Activated CD4-positive, CD25-positive, alpha-beta regulatory T cell treated with anti-CD3 and anti-CD28 coated beads, Interleukin-2, amount 50 U/mL, for 16 hours (primary cell): ENCODE measurements around the gene TIGAR.
A peak's percentile ranks its signal among the peaks of the same experiment; 100 is the strongest.

ENCODE experiments used
- DNase-seq: peaks from one replicate; pipeline ENCODE4 v3.0.0-alpha.2; 2020; ENCODE audit warnings: low read depth, low spot score

TIGAR gene, protein sequence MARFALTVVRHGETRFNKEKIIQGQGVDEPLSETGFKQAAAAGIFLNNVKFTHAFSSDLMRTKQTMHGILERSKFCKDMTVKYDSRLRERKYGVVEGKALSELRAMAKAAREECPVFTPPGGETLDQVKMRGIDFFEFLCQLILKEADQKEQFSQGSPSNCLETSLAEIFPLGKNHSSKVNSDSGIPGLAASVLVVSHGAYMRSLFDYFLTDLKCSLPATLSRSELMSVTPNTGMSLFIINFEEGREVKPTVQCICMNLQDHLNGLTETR

DNA sequence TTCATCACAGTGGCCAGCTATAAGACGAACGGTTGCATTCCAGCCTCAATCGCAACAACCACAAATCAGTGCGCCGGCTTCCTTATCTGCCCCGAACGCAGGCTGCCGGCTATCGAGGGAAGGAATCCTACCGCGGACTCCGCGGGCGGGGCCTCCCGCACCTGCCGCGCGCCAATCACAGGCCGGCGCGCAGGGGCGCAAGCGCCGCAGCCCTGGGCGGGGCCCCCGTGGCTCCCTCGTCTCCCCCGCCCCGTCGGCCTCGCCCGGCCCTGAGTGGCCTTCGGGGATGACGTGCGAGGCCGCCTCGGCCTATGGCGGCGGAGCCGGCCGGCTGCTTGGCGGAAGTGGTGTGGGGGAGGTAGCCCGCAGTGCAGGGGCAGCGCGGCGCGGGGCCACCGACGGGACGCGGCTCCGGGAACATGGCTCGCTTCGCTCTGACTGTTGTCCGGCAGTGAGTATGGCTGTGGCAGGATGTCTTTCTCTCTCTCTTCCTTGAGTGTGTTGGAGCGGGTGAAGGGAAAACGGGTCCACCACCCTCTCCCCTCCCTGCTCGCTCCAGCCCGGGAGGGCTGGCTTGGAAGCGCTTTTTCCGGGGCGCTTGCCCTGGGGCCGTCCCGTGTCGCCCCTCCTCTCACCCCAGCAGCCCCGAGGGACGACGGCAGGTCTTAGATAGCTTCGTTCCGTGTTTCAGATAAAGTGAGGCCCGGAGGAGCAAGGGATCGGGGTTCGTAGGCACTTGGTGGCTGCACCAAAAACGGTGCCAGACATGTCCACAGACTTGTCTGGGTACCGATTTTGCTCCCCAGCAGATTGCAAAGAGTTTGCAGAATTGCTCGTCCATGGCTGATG lies at the start of gene TIGAR:
TIGAR (plus strand) TSS at position 361 of the 849 bp plus-strand sequence; CDS start at position 420, 59 bp downstream.
- DNase-seq: peak; percentile 86

DNA sequence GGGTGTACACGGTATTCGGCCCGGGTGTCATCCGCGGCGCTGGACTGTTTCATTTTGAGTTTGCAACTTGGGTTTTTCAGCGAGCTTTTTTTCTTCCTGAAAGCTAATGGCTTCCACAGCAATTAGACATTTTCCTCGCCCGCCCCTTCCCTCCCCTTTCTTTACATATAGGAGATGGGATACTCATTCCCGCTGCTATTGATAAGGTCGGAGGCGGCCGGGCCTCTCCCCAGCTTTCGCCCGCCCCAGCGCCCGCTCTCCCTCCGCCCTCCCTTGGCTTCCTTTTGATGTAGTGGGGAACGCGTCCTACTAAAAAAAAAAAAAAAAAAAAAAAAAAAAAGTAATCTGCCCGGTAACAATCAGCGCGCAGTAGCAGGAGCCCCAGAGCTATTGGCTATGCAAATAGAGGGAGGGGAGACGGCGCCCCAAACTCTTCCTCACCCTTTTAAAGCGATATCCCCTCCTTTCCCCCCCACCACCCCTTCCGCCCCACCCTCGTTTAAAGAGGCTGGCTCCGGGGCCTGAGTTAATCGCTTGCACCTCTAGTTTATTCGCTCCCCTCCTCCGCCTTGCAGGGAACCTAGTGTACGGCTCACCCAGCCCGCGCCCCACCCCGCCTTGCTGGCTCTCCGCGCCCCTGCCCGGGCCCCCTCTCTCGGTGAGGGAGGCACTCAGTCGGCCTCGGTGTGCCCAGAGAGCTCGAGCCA lies 49.1 kb upstream of the TIGAR start:
- peak; percentile 83 for DNase-seq

DNA sequence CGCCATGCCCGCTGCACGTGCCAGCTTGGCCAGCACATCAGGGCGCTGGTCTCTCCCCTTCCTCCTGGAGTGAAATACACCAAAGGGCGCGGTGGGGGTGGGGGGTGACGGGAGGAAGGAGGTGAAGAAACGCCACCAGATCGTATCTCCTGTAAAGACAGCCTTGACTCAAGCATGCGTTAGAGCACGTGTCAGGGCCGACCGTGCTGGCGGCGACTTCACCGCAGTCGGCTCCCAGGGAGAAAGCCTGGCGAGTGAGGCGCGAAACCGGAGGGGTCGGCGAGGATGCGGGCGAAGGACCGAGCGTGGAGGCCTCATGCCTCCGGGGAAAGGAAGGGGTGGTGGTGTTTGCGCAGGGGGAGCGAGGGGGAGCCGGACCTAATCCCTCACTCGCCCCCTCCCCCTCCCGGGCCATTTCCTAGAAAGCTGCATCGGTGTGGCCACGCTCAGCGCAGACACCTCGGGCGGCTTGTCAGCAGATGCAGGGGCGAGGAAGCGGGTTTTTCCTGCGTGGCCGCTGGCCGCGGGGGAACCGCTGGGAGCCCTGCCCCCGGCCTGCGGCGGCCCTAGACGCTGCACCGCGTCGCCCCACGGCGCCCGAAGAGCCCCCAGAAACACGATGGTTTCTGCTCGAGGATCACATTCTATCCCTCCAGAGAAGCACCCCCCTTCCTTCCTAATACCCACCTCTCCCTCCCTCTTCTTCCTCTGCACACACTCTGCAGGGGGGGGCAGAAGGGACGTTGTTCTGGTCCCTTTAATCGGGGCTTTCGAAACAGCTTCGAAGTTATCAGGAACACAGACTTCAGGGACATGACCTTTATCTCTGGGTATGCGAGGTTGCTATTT lies 48.4 kb upstream of the TIGAR start:
- DNase-seq: peak; percentile 58

DNA sequence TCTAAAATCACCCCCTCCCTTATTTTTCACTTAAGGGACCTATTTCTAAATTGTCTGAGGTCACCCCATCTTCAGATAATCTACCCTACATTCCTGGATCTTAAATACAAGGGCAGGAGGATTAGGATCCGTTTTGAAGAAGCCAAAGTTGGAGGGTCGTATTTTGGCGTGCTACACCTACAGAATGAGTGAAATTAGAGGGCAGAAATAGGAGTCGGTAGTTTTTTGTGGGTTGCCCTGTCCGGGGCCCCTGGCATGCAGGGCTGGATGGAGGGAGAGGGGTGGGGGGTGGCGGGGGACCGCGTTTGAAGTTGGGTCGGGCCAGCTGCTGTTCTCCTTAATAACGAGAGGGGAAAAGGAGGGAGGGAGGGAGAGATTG lies 47.8 kb upstream of the TIGAR start:
- DNase-seq: no peak

DNA sequence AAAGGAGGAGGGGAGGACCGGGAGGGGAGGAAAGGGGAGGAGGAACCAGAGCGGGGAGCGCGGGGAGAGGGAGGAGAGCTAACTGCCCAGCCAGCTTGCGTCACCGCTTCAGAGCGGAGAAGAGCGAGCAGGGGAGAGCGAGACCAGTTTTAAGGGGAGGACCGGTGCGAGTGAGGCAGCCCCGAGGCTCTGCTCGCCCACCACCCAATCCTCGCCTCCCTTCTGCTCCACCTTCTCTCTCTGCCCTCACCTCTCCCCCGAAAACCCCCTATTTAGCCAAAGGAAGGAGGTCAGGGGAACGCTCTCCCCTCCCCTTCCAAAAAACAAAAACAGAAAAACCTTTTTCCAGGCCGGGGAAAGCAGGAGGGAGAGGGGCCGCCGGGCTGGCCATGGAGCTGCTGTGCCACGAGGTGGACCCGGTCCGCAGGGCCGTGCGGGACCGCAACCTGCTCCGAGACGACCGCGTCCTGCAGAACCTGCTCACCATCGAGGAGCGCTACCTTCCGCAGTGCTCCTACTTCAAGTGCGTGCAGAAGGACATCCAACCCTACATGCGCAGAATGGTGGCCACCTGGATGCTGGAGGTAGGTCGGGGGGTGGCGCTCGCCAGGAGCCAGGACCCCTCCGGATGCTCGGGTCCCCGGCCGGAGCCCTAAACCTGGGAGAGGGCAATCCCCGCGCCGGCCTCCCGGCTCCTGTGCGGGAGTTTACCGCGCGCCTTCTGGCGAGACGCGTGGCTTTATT lies 47.2 kb upstream of the TIGAR start, which contains the start of gene CCND2:
CCND2 (plus strand) TSS at position 111 of the 744 bp plus-strand sequence; CDS start at position 390, 279 bp downstream.
- peak; percentile 37 for DNase-seq

DNA sequence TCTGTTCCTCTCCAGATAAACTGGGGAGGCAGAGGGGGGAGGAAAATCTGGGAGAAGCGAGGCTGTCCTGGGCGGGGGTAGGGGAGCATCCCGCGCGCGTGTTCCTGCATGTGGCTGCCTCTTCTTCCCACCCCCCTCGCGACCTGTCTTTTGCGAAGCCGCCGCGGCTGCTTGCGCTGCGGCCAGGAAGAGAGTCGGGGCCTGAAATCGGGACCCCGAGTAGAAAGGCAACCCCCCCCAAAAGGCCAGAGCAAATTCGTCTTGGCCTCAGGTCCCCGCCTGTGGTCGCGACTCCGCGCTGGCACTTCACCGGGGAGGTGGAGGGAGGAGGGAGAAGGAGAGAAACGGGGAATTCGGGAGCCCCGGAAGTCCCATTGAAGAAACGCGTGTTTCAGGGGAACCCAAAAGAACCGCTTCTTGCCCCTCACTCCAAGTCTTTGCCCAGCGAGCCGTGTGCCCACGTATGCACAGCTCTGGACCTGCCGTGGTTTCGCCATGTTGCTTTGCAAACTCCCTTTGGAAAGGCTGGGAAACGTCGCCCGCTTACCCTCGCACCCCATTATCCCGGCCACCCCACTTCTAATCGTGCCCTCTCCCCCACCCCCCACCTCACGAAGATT lies 46.5 kb upstream of the TIGAR start:
- no peak for DNase-seq

DNA sequence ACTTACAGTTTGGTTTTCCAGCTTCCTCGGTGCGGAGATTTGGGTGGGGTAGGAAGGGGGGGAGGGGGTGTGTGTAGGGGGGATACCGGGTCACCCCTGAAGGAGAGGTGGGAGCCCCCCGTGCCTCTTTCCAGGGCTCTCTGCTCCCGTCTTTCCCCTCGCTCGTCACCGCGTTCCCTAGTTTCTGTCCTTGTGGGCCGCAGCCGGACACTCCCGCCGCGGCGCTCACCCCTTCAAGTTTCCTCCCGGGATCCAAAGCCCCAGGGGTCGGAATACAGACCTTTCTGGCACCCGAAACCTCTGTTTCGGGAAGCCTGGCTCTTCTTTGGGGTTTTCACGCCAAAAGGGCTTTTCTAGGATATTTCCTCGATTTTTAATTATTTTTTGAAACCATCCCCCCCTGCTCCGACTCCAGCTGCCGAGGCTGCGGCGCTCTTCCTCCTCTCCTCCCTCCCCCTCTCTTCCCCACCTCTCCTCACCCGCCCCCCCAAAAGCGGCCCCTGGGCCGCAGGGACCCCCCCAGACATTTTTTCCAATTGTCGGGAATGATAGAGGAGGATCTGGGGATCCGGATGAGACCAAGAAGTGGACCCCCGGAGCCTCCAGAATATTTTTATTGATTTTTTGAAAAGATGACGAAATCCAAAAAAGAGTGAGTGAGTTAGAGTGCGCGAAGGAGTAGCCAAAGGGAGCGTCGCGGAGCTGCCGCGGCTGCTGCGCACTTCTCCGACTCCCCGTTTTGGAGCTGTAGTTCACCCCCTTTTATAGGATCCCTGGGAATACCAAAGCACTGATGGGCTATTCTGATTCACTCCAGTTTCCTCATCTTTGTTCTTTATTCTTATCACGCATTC lies 45.8 kb upstream of the TIGAR start:
- no peak for DNase-seq

DNA sequence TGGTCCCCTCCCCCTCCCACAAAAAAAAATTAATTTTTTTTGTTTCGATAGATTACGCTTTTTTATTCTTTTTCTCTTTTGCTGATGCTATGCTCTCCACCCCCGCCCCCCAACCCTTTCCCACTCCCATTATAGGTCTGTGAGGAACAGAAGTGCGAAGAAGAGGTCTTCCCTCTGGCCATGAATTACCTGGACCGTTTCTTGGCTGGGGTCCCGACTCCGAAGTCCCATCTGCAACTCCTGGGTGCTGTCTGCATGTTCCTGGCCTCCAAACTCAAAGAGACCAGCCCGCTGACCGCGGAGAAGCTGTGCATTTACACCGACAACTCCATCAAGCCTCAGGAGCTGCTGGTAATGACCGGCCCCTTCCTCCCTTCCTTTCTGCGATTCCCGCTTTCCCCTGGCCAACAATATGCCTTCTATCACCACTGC lies 45.1 kb upstream of the TIGAR start:
- no peak for DNase-seq

DNA sequence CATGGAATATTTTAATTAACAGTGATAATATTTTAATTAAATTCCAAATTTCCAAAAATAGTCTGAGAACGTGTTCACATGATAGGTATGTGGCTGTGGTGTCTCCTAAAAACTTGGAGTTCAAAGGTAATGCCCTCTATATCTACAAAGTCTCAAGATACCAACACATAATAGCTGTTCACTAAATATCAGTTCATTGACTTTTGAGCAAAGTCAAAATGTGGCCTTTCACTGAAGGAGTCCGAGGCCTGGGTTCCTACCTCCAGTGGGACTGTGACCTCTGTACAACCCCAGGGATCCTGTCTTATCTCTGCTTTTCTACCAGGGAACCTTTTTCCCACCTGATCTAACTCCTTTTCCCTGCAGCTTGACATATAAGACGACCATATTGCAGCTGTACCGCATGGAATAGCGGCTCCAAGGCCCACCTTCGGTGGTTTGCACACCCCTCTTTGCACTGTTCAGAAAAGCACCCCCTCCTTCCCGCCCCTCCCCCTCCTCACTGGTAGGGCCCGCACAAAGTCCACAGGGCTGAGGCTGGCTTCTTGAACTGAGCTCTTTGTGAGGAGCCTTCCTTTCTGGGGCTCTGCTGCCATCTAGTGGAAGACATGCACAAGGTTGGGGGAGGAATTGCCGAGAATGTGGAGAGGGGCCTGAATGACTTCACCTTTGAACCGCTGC lies 44.3 kb upstream of the TIGAR start:
- DNase-seq: peak; percentile 84

DNA sequence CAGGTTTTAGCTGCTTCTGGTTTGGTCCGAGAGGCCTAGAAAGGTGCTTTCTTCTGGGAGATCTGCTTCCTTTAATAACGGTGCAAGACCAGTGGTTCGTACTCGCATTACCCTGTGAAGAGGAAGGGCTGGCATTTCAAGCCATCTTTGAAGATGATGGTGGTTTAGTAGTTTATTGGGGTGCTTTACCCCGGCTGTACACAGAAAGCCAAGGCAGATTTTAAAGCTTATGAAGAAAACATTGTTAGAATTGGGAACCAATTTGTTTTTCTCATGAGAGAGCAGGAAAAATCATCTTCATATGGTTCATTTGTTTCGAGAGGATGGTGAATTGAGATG lies 43.8 kb upstream of the TIGAR start:
- no peak for DNase-seq

DNA sequence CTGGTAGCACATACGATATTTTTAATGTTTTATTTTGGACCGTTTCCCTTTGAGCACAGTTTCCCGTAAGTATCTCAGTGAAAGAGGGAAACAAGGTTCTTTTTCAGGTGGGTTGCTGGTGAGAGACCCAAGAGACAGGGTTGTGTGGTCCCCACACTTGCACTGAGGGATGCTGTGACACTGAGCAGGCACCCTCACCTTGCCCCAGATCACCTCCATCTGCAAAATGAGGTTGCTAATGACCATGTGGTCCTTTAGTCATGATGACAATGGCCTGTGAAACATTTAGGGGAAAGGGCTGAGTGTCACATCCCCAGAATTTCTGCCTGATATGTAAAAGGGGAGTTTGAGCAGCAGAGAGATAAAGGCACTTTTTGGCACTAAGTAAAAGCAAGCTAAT lies 43.2 kb upstream of the TIGAR start:
- no peak for DNase-seq

DNA sequence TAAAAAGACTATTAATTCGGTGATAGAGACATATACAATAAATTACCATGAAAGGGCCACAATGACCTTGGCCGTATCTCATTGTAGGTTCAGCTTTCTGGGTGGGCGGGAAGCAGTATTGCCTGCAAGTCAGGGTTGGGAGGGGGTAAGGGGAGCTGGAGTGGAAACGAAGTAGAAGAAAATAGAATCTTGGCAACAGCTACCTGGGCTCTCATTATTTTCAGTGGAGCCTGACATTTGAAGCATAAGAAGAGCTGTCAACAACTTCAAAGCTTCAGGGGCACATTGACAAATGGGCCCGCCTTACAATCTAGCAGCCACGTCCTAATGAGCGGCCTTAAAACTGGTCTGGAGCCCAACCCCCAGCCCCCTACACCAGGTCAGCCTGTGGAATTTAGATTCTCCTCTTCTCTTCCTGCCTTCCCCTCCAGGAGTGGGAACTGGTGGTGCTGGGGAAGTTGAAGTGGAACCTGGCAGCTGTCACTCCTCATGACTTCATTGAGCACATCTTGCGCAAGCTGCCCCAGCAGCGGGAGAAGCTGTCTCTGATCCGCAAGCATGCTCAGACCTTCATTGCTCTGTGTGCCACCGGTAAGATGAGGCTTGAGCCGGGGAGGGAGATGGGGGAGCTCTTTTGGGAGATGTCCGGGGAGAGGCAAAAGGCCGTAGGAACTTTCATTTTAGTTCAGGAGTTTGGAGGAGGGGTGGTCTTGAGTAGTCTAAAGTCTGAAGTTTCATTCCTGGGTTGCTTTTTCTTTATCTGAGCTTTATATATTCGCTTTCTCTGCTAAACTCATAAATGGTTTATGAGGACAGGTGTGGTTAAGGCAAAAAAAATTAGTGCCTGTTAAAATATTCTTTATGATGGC lies 42.5 kb upstream of the TIGAR start:
- DNase-seq: no peak

DNA sequence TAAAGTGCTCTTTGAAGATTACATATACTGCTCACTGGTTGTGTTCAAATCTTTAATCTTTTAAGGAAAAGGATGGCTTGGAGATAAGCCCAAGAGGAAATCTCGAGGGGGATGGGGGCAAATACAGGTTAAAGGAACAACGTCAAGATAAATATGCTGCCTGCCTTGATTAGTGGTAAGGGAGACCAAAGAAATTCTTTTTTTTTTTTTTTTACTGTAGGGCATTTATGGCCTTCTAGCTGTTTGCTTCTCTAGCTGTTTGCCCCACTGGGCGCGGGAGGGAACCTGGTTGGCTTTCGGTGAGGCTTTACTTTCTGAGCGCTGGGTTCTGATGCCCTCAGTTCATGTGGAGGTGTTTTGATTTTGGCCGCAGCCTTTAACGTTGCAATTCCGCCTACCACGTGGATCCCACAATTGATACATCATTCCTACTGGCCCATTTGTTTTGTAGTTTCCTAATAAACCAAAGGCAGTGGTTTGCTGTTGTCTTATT lies 41.8 kb upstream of the TIGAR start:
- no peak for DNase-seq

DNA sequence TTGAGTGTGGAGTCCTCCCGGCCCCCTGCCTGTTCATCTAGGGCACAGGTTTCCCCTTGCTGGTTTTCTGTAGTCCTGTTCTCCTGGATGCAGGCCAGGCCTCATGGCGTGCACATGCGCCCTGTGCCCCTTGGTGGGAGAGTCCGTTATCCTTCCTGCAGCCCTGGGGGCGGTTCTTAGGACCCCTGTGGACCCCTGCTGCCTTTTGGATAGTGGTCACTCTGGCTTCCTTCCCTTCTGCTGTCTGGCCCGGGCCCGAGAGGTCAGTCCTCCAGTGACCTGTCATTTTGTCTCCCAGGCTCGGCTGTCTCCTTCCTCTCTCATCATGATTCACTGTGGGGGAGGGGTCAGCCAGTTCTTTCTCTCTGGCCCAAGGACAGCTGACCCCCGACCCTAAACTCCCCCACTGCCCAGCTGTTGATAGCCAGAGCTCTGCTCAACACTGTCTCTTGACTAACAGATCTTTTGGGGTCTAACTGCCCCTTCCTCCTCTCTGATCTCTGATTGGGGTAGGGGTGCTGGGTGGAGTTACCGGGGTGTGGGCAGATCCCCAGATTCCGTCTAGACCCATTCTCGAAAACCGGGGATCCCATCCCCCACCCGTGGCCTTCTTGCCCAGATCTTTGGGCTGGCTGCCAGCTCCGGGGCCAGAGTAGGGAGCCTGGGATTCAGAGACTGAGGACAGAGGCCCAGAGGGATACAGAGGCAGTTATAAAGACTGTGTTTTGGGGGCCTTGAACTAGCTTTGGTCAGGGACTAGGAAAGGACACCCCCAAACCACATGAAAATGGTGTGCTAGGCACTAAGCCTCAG lies 40.5 kb upstream of the TIGAR start:
- no peak for DNase-seq

DNA sequence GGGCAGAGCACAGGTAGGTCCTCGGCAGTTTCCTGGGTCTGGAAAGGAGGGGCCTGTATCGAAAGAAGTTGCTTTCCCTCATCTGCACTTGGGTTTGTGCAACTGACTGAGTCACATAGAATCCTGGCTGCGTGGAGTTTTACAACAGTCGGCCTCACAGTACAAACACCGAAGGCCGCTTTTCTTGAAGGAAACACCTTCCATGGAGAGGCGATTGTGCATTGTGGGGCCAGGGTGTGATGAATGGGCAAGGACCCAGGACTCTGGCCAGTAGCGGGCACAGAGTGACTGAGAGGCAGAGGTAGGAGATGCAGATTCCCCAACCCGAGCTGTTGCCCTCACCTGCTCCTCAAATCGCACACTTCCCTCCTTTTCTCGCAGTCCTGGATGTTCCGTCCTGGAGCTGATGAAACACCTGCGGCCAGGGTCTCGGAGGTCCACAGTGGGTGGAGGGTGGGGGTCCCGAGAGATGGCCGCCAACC lies 39.8 kb upstream of the TIGAR start:
- DNase-seq: no peak

DNA sequence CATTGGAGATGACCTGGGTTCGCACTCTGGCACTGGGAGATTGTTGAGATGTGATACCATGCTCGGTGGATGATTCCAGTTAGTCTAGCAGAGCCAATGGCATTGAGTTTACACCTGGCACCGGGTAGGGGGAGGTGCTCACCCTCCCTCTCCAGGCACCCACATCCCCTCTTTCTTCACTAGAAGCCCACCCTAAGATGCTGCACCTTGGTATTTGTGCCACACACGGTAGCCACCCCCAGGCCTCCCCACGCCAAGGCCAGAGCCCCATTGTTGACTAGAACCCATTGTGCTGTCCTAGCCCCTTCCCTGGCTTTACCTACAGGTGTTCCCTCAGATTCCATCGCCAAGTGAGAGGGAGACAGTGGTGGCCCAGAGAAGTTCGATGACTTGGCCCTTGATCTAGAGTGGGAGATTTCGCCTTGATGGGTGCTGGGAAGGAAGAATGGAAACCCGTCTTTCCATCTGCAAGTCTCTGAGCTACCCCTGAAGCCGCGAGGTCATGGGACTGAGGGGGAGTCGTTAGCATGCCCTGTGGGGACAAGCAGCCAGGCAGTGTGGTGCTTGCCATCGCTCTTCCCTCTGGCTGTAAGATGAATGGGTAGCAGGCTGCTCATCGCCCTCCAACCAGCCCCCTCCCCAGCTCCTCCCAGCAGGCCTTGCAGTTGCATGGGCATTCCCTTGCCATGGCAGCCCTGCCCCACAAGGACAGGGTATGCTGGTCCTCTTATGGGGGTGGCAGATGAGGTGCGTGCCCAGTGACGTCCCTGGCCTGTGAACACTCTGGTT lies 38.7 kb upstream of the TIGAR start:
- DNase-seq: no peak
